Stimulated activated CD4-positive, alpha-beta T cell treated with anti-CD3 and anti-CD28 coated beads, Interleukin-12 subunit alpha, Interleukin-12 subunit beta, amount 100 ng/mL, for 4 hours (primary cell): Measurements from ENCODE around the gene MICAL2.

Experiments used
- DNase-seq: peaks from one replicate; pipeline ENCODE4 v3.0.0-alpha.2; 2020

The MICAL2 gene

GRCh38 chr11:12253843-12254281, 143.5 kb downstream of the MICAL2 start:
- DNase-seq: no peak

- DNase-seq: no peak
Observed at GRCh38 chr11:12258451-12258850, 148.1 kb downstream of the MICAL2 start.

GRCh38 chr11:12259956-12260355, 149.6 kb downstream of the MICAL2 start:
- DNase-seq: no peak

- no peak for DNase-seq
Observed at GRCh38 chr11:12260731-12261521, 150.5 kb downstream of the MICAL2 start.

GRCh38 chr11:12261551-12261950, 151.2 kb downstream of the MICAL2 start:
- no peak for DNase-seq

- no peak for DNase-seq
Observed at GRCh38 chr11:12263141-12263693, 152.8 kb downstream of the MICAL2 start.

GRCh38 chr11:12264361-12264760, 154.0 kb downstream of the MICAL2 start:
- DNase-seq: no peak

GRCh38 chr11:12266132-12266531, 155.7 kb downstream of the MICAL2 start:
- no peak for DNase-seq

GRCh38 chr11:12266943-12267342, 156.6 kb downstream of the MICAL2 start:
- no peak for DNase-seq

- no peak for DNase-seq
Observed at GRCh38 chr11:12267921-12268320, 157.5 kb downstream of the MICAL2 start.

- DNase-seq: no peak
Observed at GRCh38 chr11:12269104-12269441, 158.7 kb downstream of the MICAL2 start.

- no peak for DNase-seq
Observed at GRCh38 chr11:12269446-12270214, 159.2 kb downstream of the MICAL2 start.

- no peak for DNase-seq
Observed at GRCh38 chr11:12270215-12270797, 159.9 kb downstream of the MICAL2 start.

- no peak for DNase-seq
Observed at GRCh38 chr11:12270817-12271216, 160.4 kb downstream of the MICAL2 start.

GRCh38 chr11:12271241-12271640, 160.9 kb downstream of the MICAL2 start:
- no peak for DNase-seq

GRCh38 chr11:12271826-12272366, 161.5 kb downstream of the MICAL2 start:
- DNase-seq: no peak

GRCh38 chr11:12272821-12273617, 162.6 kb downstream of the MICAL2 start:
- DNase-seq: no peak

GRCh38 chr11:12273618-12273995, 163.2 kb downstream of the MICAL2 start:
- DNase-seq: no peak

- DNase-seq: no peak
Observed at GRCh38 chr11:12274056-12274455, 163.7 kb downstream of the MICAL2 start.

GRCh38 chr11:12274558-12275197, 164.3 kb downstream of the MICAL2 start:
- DNase-seq: no peak

GRCh38 chr11:12275818-12276217, 165.4 kb downstream of the MICAL2 start:
- DNase-seq: no peak

- no peak for DNase-seq
Observed at GRCh38 chr11:12276356-12276755, 166.0 kb downstream of the MICAL2 start.
